Thyroid gland (tissue), 4 donors: ENCODE measurements around the gene TIMM13. TPM values are rescaled to one million over a fixed set of nuclear protein-coding genes. Genes with fewer than 3 reads are reported as not detected.

Experiments used
- DNase-seq, 2 donors: peaks; one replicate each; pipeline ENCODE4 v3.0.0-alpha.2; 2019
- H3K27ac ChIP-seq, 3 donors: fragments of 200-600 bp; sonication (generic); 1 replicate in 2 of 3; 2 replicates in 1 of 3; pipeline ENCODE4 v1.5.1; 2016 to 2019; ENCODE audit warnings: mild to moderate bottlenecking in 1 of 3, moderate library complexity in 1 of 3
- H3K27me3 ChIP-seq: fragments of 200-600 bp; sonication (generic); one replicate; pipeline ENCODE4 v1.5.1; 2019
- H3K36me3 ChIP-seq, 2 donors: fragments of 200-600 bp; sonication (generic); one replicate each; pipeline ENCODE4 v1.5.1; 2016 to 2019
- H3K4me1 ChIP-seq, 2 donors: fragments of 200-600 bp; sonication (generic); one replicate each; pipeline ENCODE4 v1.5.1; 2017 to 2019
- H3K4me3 ChIP-seq, 3 donors: fragments of 200-600 bp; sonication (generic); replicated peaks in 1 of 3; 1 replicate in 2 of 3; 2 replicates in 1 of 3; pipeline ENCODE4 v1.5.1; 2016; ENCODE audit warnings: mild to moderate bottlenecking in 1 of 3
- H3K9me3 ChIP-seq: fragments of 200-600 bp; sonication (generic); one replicate; pipeline ENCODE4 v1.5.1; 2017
- CTCF ChIP-seq, 6 experiments: fragments of 200-600 bp in 3 of 6; fragments of 450-650 bp in 3 of 6; sonication (generic) in 3 of 6; IDR thresholded peaks; one replicate each; pipeline ENCODE4 v1.5.1; 2016 to 2019; ENCODE audit warnings: antibody characterized with exemption in 6 of 6, mild to moderate bottlenecking in 2 of 6, inconsistent platforms in 1 of 6, moderate library complexity in 1 of 6
- POLR2A ChIP-seq, 2 donors: fragments of 450-650 bp; IDR thresholded peaks; one replicate each; pipeline ENCODE4 v1.6.1; 2017; ENCODE audit warnings: antibody characterized with exemption in 2 of 2, mild to moderate bottlenecking in 2 of 2, moderate library complexity in 1 of 2
- whole genome bisulfite sequencing, 2 donors: methylation state at CpG; one replicate each; pipeline ENCODE4 v1.1.5; 2017; 5-methylcytosine and 5-hydroxymethylcytosine counted together
- intact Hi-C: fragments of 100-400 bp; cut with DNase I; formaldehyde crosslinking; loops from one replicate; pipeline ENCODE4 v1.15.1; 2023
- total RNA-seq, 4 donors: library from RNA; depleted of rRNA; stranded (reverse); fragments of >200 nt; gene quantifications; one replicate each; pipeline ENCODE4 v1.2.3, GENCODE V29; 2016

TIMM13 gene
- total RNA-seq, 4 donors from 2014 or later = 27.4 to 52.9 (median 45.0) TPM

- intact Hi-C loops = no loop called here
- TF ChIP-seq POLR2A (IDR thresholded peaks at IDR 0.05) (no peak), CTCF (IDR thresholded peaks at IDR 0.05) (no peak)
- no peaks in the 10 kb centered on the region for H3K36me3 ChIP-seq
These were observed 30.1 kb upstream of the TIMM13 start for GRCh38 chr19:2457394-2458037.

GRCh38 chr19:2455851-2456570, 28.6 kb upstream of the TIMM13 start:
- peak; percentile 47 for DNase-seq

More at GRCh38 chr19:2457394-2458037, 30.1 kb upstream of the TIMM13 start:
- H3K4me1 ChIP-seq = peaks cover 15 to 24% of the 10 kb centered on the region in 2 donors
- H3K27me3 ChIP-seq = no peaks in the 10 kb centered on the region
- no peak for DNase-seq
- H3K27ac ChIP-seq = peak overlapping the region in 1 of 3 donors; percentile 75
- 91 to 93% methylated on average over 8 of the region's 8 CpGs for WGBS, 2 donors
- no peak overlapping the region for H3K4me3 ChIP-seq
- H3K9me3 ChIP-seq = no peaks in the 10 kb centered on the region

GRCh38 chr19:2454962-2455850, 27.8 kb upstream of the TIMM13 start:
- H3K27me3 ChIP-seq = no peaks in the 10 kb centered on the region
- no peaks in the 10 kb centered on the region for H3K36me3 ChIP-seq
- 85 to 91% methylated on average over 10 to 11 of the region's 14 CpGs for WGBS, 2 donors
- no peaks in the 10 kb centered on the region for H3K9me3 ChIP-seq
- peaks cover 7 to 12% of the 10 kb centered on the region in 2 donors for H3K4me1 ChIP-seq
- peak overlapping the region in 1 of 3 donors; percentile 98 for H3K4me3 ChIP-seq
- DNase-seq = no peak
- peak overlapping the region in 1 of 3 donors; percentile 48 for H3K27ac ChIP-seq
- intact Hi-C loops = no loop called here
- TF ChIP-seq CTCF (IDR thresholded peaks at IDR 0.05) (no peak), POLR2A (IDR thresholded peaks at IDR 0.05) (no peak)

More at GRCh38 chr19:2455851-2456570, 28.6 kb upstream of the TIMM13 start:
- Histone ChIP-seq H3K36me3 (no peaks in the 10 kb centered on the region), H3K4me1 (peaks cover 7 to 12% of the 10 kb centered on the region in 2 donors), H3K27me3 (no peaks in the 10 kb centered on the region), H3K27ac (peak overlapping the region in 1 of 3 donors; percentile 48), H3K4me3 (peak overlapping the region; percentile 42 to 98 (median 81)), H3K9me3 (no peaks in the 10 kb centered on the region)
- WGBS, 2 donors = 0 to 2% methylated on average over 8 to 19 of the region's 62 CpGs
- intact Hi-C loops = no loop called here
- TF ChIP-seq CTCF (IDR thresholded peaks at IDR 0.05) (no peak), POLR2A (IDR thresholded peaks at IDR 0.05) (no peak)

- 88 to 93% methylated on average over 18 to 19 of the region's 19 CpGs for WGBS, 2 donors
- no peak for DNase-seq
- TF ChIP-seq POLR2A (IDR thresholded peaks at IDR 0.05) (no peak), CTCF (IDR thresholded peaks at IDR 0.05) (no peak)
- Histone ChIP-seq H3K4me3 (no peak overlapping the region), H3K36me3 (no peaks in the 10 kb centered on the region), H3K27me3 (no peaks in the 10 kb centered on the region), H3K4me1 (peaks cover 7 to 12% of the 10 kb centered on the region in 2 donors), H3K27ac (no peak overlapping the region), H3K9me3 (no peaks in the 10 kb centered on the region)
- intact Hi-C loops = no loop called here
These were observed 27.0 kb upstream of the TIMM13 start for GRCh38 chr19:2454199-2454961.
